Mononuclear cell (primary cell): Measurements from ENCODE around the gene MMS19. TPM values are rescaled to one million over a fixed set of nuclear protein-coding genes. Genes with fewer than 3 reads are reported as not detected.

Experiments
- H3K27me3 ChIP-seq: 2 replicates; pipeline ENCODE4 v1.6.0; 2011; ENCODE audit warnings: low read length, control low read depth; ENCODE audit not compliant: insufficient read depth
- H3K4me1 ChIP-seq: 2 replicates; pipeline ENCODE4 v1.5.1; 2011; ENCODE audit warnings: mild to moderate bottlenecking, low read length, control low read depth; ENCODE audit not compliant: insufficient read depth
- H3K4me3 ChIP-seq: 2 replicates; pipeline ENCODE4 v1.5.1; 2011; ENCODE audit warnings: mild to moderate bottlenecking, low read length, moderate library complexity
- H3K9me3 ChIP-seq: 2 replicates; pipeline ENCODE4 v1.5.1; 2011; ENCODE audit warnings: low read depth, mild to moderate bottlenecking, control low read depth, low read length
- total RNA-seq: library from RNA; depleted of rRNA; stranded (reverse); fragments of >200 nt; gene quantifications from one replicate; pipeline ENCODE4 v1.2.3, GENCODE V29; 2012

Gene MMS19
- total RNA-seq, 1 donor = 30.2 TPM

- Histone ChIP-seq H3K27me3 (no peaks in the 10 kb centered on the region), H3K4me3 (no peak overlapping the region), H3K4me1 (no peaks in the 10 kb centered on the region), H3K9me3 (no peaks in the 10 kb centered on the region)
Observed at GRCh38 chr10:97517778-97518300, 19.6 kb upstream of the MMS19 start.

GRCh38 chr10:97517096-97517750, 19.0 kb upstream of the MMS19 start:
- Histone ChIP-seq H3K9me3 (no peaks in the 10 kb centered on the region), H3K4me1 (no peaks in the 10 kb centered on the region), H3K4me3 (no peak overlapping the region), H3K27me3 (no peaks in the 10 kb centered on the region)

GRCh38 chr10:97515271-97515978, 17.2 kb upstream of the MMS19 start:
- Histone ChIP-seq H3K4me1 (no peaks in the 10 kb centered on the region), H3K4me3 (no peak overlapping the region), H3K27me3 (no peaks in the 10 kb centered on the region), H3K9me3 (no peaks in the 10 kb centered on the region)

GRCh38 chr10:97514344-97514743, 16.1 kb upstream of the MMS19 start:
- Histone ChIP-seq H3K9me3 (no peaks in the 10 kb centered on the region), H3K4me1 (no peaks in the 10 kb centered on the region), H3K4me3 (no peak overlapping the region), H3K27me3 (no peaks in the 10 kb centered on the region)

GRCh38 chr10:97512993-97513392, 14.8 kb upstream of the MMS19 start:
- Histone ChIP-seq H3K9me3 (no peaks in the 10 kb centered on the region), H3K4me1 (no peaks in the 10 kb centered on the region), H3K4me3 (no peak overlapping the region), H3K27me3 (no peaks in the 10 kb centered on the region)

- Histone ChIP-seq H3K4me1 (no peaks in the 10 kb centered on the region), H3K27me3 (no peaks in the 10 kb centered on the region), H3K9me3 (no peaks in the 10 kb centered on the region), H3K4me3 (no peak overlapping the region)
Observed at GRCh38 chr10:97511711-97512440, 13.7 kb upstream of the MMS19 start.

GRCh38 chr10:97510686-97511085, 12.5 kb upstream of the MMS19 start:
- H3K27me3 ChIP-seq = no peaks in the 10 kb centered on the region
- no peaks in the 10 kb centered on the region for H3K9me3 ChIP-seq
- no peak overlapping the region for H3K4me3 ChIP-seq
- peaks cover 5% of the 10 kb centered on the region for H3K4me1 ChIP-seq

GRCh38 chr10:97509120-97509680, 11.0 kb upstream of the MMS19 start:
- H3K4me1 ChIP-seq = peaks cover 5% of the 10 kb centered on the region
- no peaks in the 10 kb centered on the region for H3K9me3 ChIP-seq
- no peak overlapping the region for H3K4me3 ChIP-seq
- no peaks in the 10 kb centered on the region for H3K27me3 ChIP-seq

GRCh38 chr10:97508342-97508741, 10.1 kb upstream of the MMS19 start:
- no peaks in the 10 kb centered on the region for H3K27me3 ChIP-seq
- peaks cover 10% of the 10 kb centered on the region for H3K4me1 ChIP-seq
- H3K4me3 ChIP-seq = no peak overlapping the region
- no peaks in the 10 kb centered on the region for H3K9me3 ChIP-seq

GRCh38 chr10:97506199-97506991, 8.2 kb upstream of the MMS19 start:
- Histone ChIP-seq H3K9me3 (no peaks in the 10 kb centered on the region), H3K4me3 (no peak overlapping the region), H3K4me1 (peaks cover 18% of the 10 kb centered on the region), H3K27me3 (no peaks in the 10 kb centered on the region)

- no peaks in the 10 kb centered on the region for H3K9me3 ChIP-seq
- H3K27me3 ChIP-seq = peaks cover under 1% of the 10 kb centered on the region
- H3K4me1 ChIP-seq = peaks cover 30% of the 10 kb centered on the region
- no peak overlapping the region for H3K4me3 ChIP-seq
Observed at GRCh38 chr10:97505152-97505551, 6.9 kb upstream of the MMS19 start.

- Histone ChIP-seq H3K4me1 (peaks cover 42% of the 10 kb centered on the region), H3K27me3 (peaks cover 7% of the 10 kb centered on the region), H3K9me3 (no peaks in the 10 kb centered on the region), H3K4me3 (no peak overlapping the region)
Observed at GRCh38 chr10:97503406-97503805, 5.2 kb upstream of the MMS19 start.

GRCh38 chr10:97502916-97503315, 4.7 kb upstream of the MMS19 start:
- Histone ChIP-seq H3K27me3 (peaks cover 7% of the 10 kb centered on the region), H3K4me3 (no peak overlapping the region), H3K4me1 (peaks cover 42% of the 10 kb centered on the region), H3K9me3 (no peaks in the 10 kb centered on the region)

- Histone ChIP-seq H3K27me3 (peaks cover 7% of the 10 kb centered on the region), H3K4me1 (peaks cover 50% of the 10 kb centered on the region), H3K4me3 (peak overlapping the region; percentile 89)
Observed at GRCh38 chr10:97500297-97500575, 2.0 kb upstream of the MMS19 start.

More at GRCh38 chr10:97500297-97500575, 2.0 kb upstream of the MMS19 start:
- H3K9me3 ChIP-seq = no peaks in the 10 kb centered on the region
